ENCODE measurements around the gene C9orf152. TPM values are rescaled to one million over a fixed set of nuclear protein-coding genes. Genes with fewer than 3 reads are reported as not detected.

Gene C9orf152
- total RNA-seq, 2 experiments from 2014 or later: not detected

GRCh38 chr9:110178281-110178680 lies 29.7 kb downstream of the C9orf152 start:
- ChIA-PET CTCF (interaction anchor here (0.7 kb wide), 1 partner anchor 40 kb away, joined by 3 read pairs; no protein-coding TSS in a partner anchor), POLR2A (no interaction called here)
- no peak overlapping the region for H3K27ac Mint-ChIP-seq
- no peak for TF ChIP-seq CTCF (IDR thresholded peaks at IDR 0.05)
- no peaks in the 10 kb centered on the region for H3K27me3 Mint-ChIP-seq
- no peaks in the 10 kb centered on the region for H3K9me3 Mint-ChIP-seq
- DNase-seq (no peak), ATAC-seq (no peak)
- intact Hi-C loops (cut with micrococcal nuclease): no loop called here
- H3K4me1 Mint-ChIP-seq (ENCODE audit: low read depth): peaks cover 4% of the 10 kb centered on the region
- H3K36me3 Mint-ChIP-seq (ENCODE audit: low read depth): no peaks in the 10 kb centered on the region
- H3K4me3 Mint-ChIP-seq: no peak overlapping the region

- no peak for ATAC-seq
- intact Hi-C loops (cut with micrococcal nuclease): no loop called here
- no peak overlapping the region for H3K27ac Mint-ChIP-seq
- DNase-seq: no peak
- CTCF ChIA-PET: interaction anchor here (1.4 kb wide), 1 partner anchor 42 kb away, joined by 3 read pairs; no protein-coding TSS in a partner anchor
- H3K4me3 Mint-ChIP-seq: no peak overlapping the region
- POLR2A ChIA-PET: no interaction called here
- no peaks in the 10 kb centered on the region for H3K36me3 Mint-ChIP-seq (ENCODE audit: low read depth)
- TF ChIP-seq CTCF (IDR thresholded peaks at IDR 0.05): no peak
- H3K9me3 Mint-ChIP-seq: no peaks in the 10 kb centered on the region
- peaks cover 8% of the 10 kb centered on the region for H3K4me1 Mint-ChIP-seq (ENCODE audit: low read depth)
- no peaks in the 10 kb centered on the region for H3K27me3 Mint-ChIP-seq
Observed at GRCh38 chr9:110175275-110175968, 32.5 kb downstream of the C9orf152 start.

- intact Hi-C loops (cut with micrococcal nuclease): no loop called here
- TF ChIP-seq CTCF (IDR thresholded peaks at IDR 0.05): no peak
- ATAC-seq (no peak), DNase-seq (no peak)
- H3K4me3 Mint-ChIP-seq: no peak overlapping the region
- no peaks in the 10 kb centered on the region for H3K27me3 Mint-ChIP-seq
- H3K4me1 Mint-ChIP-seq (ENCODE audit: low read depth): peaks cover 8% of the 10 kb centered on the region
- no peaks in the 10 kb centered on the region for H3K36me3 Mint-ChIP-seq (ENCODE audit: low read depth)
- no peak overlapping the region for H3K27ac Mint-ChIP-seq
- H3K9me3 Mint-ChIP-seq: no peaks in the 10 kb centered on the region
- POLR2A ChIA-PET: interaction anchor here (0.7 kb wide), 1 partner anchor 9 kb away, joined by 3 read pairs; no protein-coding TSS in a partner anchor
- CTCF ChIA-PET: interaction anchor here (0.9 to 1.2 kb wide), 2 partner anchors 10 to 270 kb away, joined by 3 read pairs; no protein-coding TSS in a partner anchor
Observed at GRCh38 chr9:110173322-110173642, 34.7 kb downstream of the C9orf152 start.

GRCh38 chr9:110170357-110171257 lies 37.4 kb downstream of the C9orf152 start:
- Mint-ChIP-seq H3K27me3 (no peaks in the 10 kb centered on the region), H3K9me3 (no peaks in the 10 kb centered on the region), H3K4me1 (ENCODE audit: low read depth) (peaks cover 8% of the 10 kb centered on the region), H3K27ac (no peak overlapping the region), H3K4me3 (no peak overlapping the region), H3K36me3 (ENCODE audit: low read depth) (no peaks in the 10 kb centered on the region)
- intact Hi-C loops (cut with micrococcal nuclease): no loop called here
- CTCF ChIA-PET: interaction anchor here (3.1 kb wide), 1 partner anchor 13 kb away, joined by 12 read pairs; no protein-coding TSS in a partner anchor
- POLR2A ChIA-PET: interaction anchor here (1.0 kb wide), 1 partner anchor 22 kb away, joined by 3 read pairs; no protein-coding TSS in a partner anchor
- TF ChIP-seq CTCF (IDR thresholded peaks at IDR 0.05): no peak
- no peak for ATAC-seq
- DNase-seq: no peak

GRCh38 chr9:110168486-110168885 lies 39.5 kb downstream of the C9orf152 start:
- ATAC-seq (no peak), DNase-seq (no peak)
- ChIA-PET CTCF (no interaction called here), POLR2A (no interaction called here)
- H3K9me3 Mint-ChIP-seq: no peaks in the 10 kb centered on the region
- no peak for TF ChIP-seq CTCF (IDR thresholded peaks at IDR 0.05)
- intact Hi-C loops (cut with micrococcal nuclease): no loop called here
- peaks cover 7% of the 10 kb centered on the region for H3K4me1 Mint-ChIP-seq (ENCODE audit: low read depth)
- no peaks in the 10 kb centered on the region for H3K27me3 Mint-ChIP-seq
- no peak overlapping the region for H3K27ac Mint-ChIP-seq
- no peaks in the 10 kb centered on the region for H3K36me3 Mint-ChIP-seq (ENCODE audit: low read depth)
- no peak overlapping the region for H3K4me3 Mint-ChIP-seq
